T47D (cell line): ENCODE results near the gene ITGA3.

Source experiments
- DNase-seq, 2 experiments: peaks; one replicate each; pipeline versions ENCODE4 v3.0.0 to v3.0.0-alpha.2; 2011 to 2012; ENCODE audit warnings: low read depth in 1 of 2, low spot score in 1 of 2
- JUND ChIP-seq: IDR thresholded peaks from 2 replicates; pipeline ENCODE4 v1.6.1; 2012; ENCODE audit warnings: low read depth
- in situ Hi-C: cut with HindIII; loops from 2 replicates; pipeline ENCODE4 v1.10.0; 2016; ENCODE audit warnings: low sequenced_read_pairs, low pct_unique_long_range_greater_than_20kb

Gene ITGA3

GRCh38 chr17:50096092-50096491 is 40.2 kb downstream of the ITGA3 start:
- no peak for DNase-seq
- TF ChIP-seq JUND: no peak
- in situ Hi-C loops: no loop called here

- no peak for DNase-seq
- TF ChIP-seq JUND: no peak
- in situ Hi-C loops: no loop called here
These were observed 40.8 kb downstream of the ITGA3 start for GRCh38 chr17:50096758-50097157.

GRCh38 chr17:50097455-50097854 is 41.5 kb downstream of the ITGA3 start:
- no peak for TF ChIP-seq JUND
- in situ Hi-C loops: no loop called here
- DNase-seq: no peak

GRCh38 chr17:50097926-50098325 is 42.0 kb downstream of the ITGA3 start:
- no peak for DNase-seq
- no peak for TF ChIP-seq JUND
- in situ Hi-C loops: no loop called here

- TF ChIP-seq JUND: no peak
- in situ Hi-C loops: no loop called here
- no peak for DNase-seq
These were observed 42.7 kb downstream of the ITGA3 start for GRCh38 chr17:50098583-50098982.

GRCh38 chr17:50099003-50099402 is 43.1 kb downstream of the ITGA3 start:
- TF ChIP-seq JUND: no peak
- DNase-seq: no peak
- in situ Hi-C loops: no loop called here

- DNase-seq: peak in 1 of 2 experiments; percentile 54
- in situ Hi-C loops: no loop called here
- TF ChIP-seq JUND: no peak
These were observed 44.6 kb downstream of the ITGA3 start for GRCh38 chr17:50100480-50100883.

- DNase-seq: no peak
- no peak for TF ChIP-seq JUND
- in situ Hi-C loops: no loop called here
These were observed 45.0 kb downstream of the ITGA3 start for GRCh38 chr17:50100921-50101345.

- TF ChIP-seq JUND: no peak
- in situ Hi-C loops: no loop called here
These were observed 45.6 kb downstream of the ITGA3 start for GRCh38 chr17:50101346-50102163.

GRCh38 chr17:50102164-50102991 is 46.5 kb downstream of the ITGA3 start:
- TF ChIP-seq JUND: no peak
- in situ Hi-C loops: no loop called here
- DNase-seq: peak in 1 of 2 experiments; percentile 35

More at GRCh38 chr17:50101346-50102163, 45.6 kb downstream of the ITGA3 start:
- DNase-seq: no peak

- in situ Hi-C loops: no loop called here
- no peak for DNase-seq
These were observed 47.3 kb downstream of the ITGA3 start for GRCh38 chr17:50103252-50103651.

GRCh38 chr17:50103941-50104340 is 48.0 kb downstream of the ITGA3 start:
- in situ Hi-C loops: no loop called here
- no peak for DNase-seq
- no peak for TF ChIP-seq JUND

More at GRCh38 chr17:50103252-50103651, 47.3 kb downstream of the ITGA3 start:
- TF ChIP-seq JUND: no peak

- in situ Hi-C loops: no loop called here
- DNase-seq: no peak
- TF ChIP-seq JUND: no peak
These were observed 49.9 kb downstream of the ITGA3 start for GRCh38 chr17:50105811-50106210.
